CD4-positive, alpha-beta T cell (primary cell): ENCODE data around the gene NKX2-8. TPM values are rescaled to one million over a fixed set of nuclear protein-coding genes. Genes with fewer than 3 reads are reported as not detected.

Experiments
- ATAC-seq: fragments of 200-7000 bp; cut with Tn5 transposase; one replicate; pipeline ENCODE4 v1.10.0; 2022; ENCODE audit warnings: mild to moderate bottlenecking; ENCODE audit not compliant: poor library complexity
- CTCF ChIA-PET: fragments of 350-600 bp; sonication (Branson Sonifier 250); formaldehyde crosslinking; loops from one replicate; lab custom pipeline; 2021; ENCODE audit warnings: antibody characterized with exemption, inconsistent platforms; lab: Charles Lee
- POLR2A ChIA-PET: fragments of 350-600 bp; sonication (Branson Sonifier 250); formaldehyde crosslinking; loops from one replicate; lab custom pipeline; 2021; ENCODE audit warnings: antibody characterized with exemption, inconsistent platforms; lab: Charles Lee
- DNase-seq, 14 experiments: peaks; one replicate each; pipeline ENCODE4 v3.0.0-alpha.2; 2013 to 2020; ENCODE audit warnings: mixed read lengths in 2 of 14
- H3K27ac ChIP-seq, 2 donors: one replicate each; pipeline versions ENCODE4 v1.5.1 to v1.7.0; 2013; ENCODE audit warnings: low read length in 2 of 2, low read depth in 1 of 2, mild to moderate bottlenecking in 1 of 2
- H3K27me3 ChIP-seq, 2 experiments: 1 replicate in 1 of 2; 2 replicates in 1 of 2; pipeline versions ENCODE4 v1.6.1 to v1.7.0; 2013; ENCODE audit warnings: low read length in 2 of 2, control low read depth in 1 of 2, mild to moderate bottlenecking in 1 of 2, moderate library complexity in 1 of 2; ENCODE audit not compliant: insufficient read depth in 2 of 2, control insufficient read depth in 1 of 2
- H3K36me3 ChIP-seq: one replicate; pipeline ENCODE4 v1.6.1; 2013; ENCODE audit warnings: low read length, control low read depth; ENCODE audit not compliant: insufficient read depth
- H3K4me1 ChIP-seq: one replicate; pipeline ENCODE4 v1.6.1; 2013; ENCODE audit warnings: low read length, control low read depth; ENCODE audit not compliant: insufficient read depth
- H3K4me3 ChIP-seq: one replicate; pipeline ENCODE4 v1.5.1; 2013; ENCODE audit warnings: mild to moderate bottlenecking, low read length, moderate library complexity
- H3K9me3 ChIP-seq, 2 experiments: 1 replicate in 1 of 2; 2 replicates in 1 of 2; pipeline versions ENCODE4 v1.6.1 to v1.7.0; 2013; ENCODE audit warnings: low read length in 2 of 2, mild to moderate bottlenecking in 2 of 2, control low read depth in 1 of 2, moderate library complexity in 1 of 2; ENCODE audit not compliant: control insufficient read depth in 1 of 2, insufficient read depth in 1 of 2
- H3K27ac Mint-ChIP-seq: one replicate; pipeline ENCODE4 v1.8.0; 2020; ENCODE audit warnings: mixed read lengths
- H3K27me3 Mint-ChIP-seq: one replicate; pipeline ENCODE4 v1.8.0; 2021; ENCODE audit warnings: mixed read lengths
- H3K36me3 Mint-ChIP-seq: one replicate; pipeline ENCODE4 v1.8.0; 2021; ENCODE audit warnings: low read depth, mixed read lengths
- H3K4me1 Mint-ChIP-seq: one replicate; pipeline ENCODE4 v1.8.0; 2021; ENCODE audit warnings: low read depth, mixed read lengths
- H3K4me3 Mint-ChIP-seq: one replicate; pipeline ENCODE4 v1.8.0; 2020; ENCODE audit warnings: mild to moderate bottlenecking, mixed read lengths
- H3K9me3 Mint-ChIP-seq: one replicate; pipeline ENCODE4 v1.8.0; 2020; ENCODE audit warnings: mixed read lengths
- CTCF ChIP-seq: fragments of 200-600 bp; IDR thresholded peaks from one replicate; pipeline ENCODE4 v1.8.0; 2022; ENCODE audit warnings: antibody characterized with exemption, mild to moderate bottlenecking
- intact Hi-C, 2 experiments: fragments of 100-400 bp; cut with DNase I in 1 of 2; cut with micrococcal nuclease in 1 of 2; formaldehyde crosslinking; loops; one replicate each; pipeline versions ENCODE4 v1.15.1 to v1.9.0; 2023 to 2025; cut with DNase I, micrococcal nuclease
- total RNA-seq, 174 experiments: library from RNA in 2 of 174; stranded (reverse) in 2 of 174; gene quantifications; one replicate each; pipeline ENCODE4 v1.2.3 and lab custom pipeline; 2021 to 2026

Gene NKX2-8
- total RNA-seq, 2 experiments from 2014 or later, result not detected

- no peaks in the 10 kb centered on the region for H3K4me1 ChIP-seq
- no peaks in the 10 kb centered on the region for H3K9me3 Mint-ChIP-seq
- no peak overlapping the region for H3K4me3 Mint-ChIP-seq
- TF ChIP-seq CTCF, result no peak
- DNase-seq, result no peak
- H3K36me3 Mint-ChIP-seq, result no peaks in the 10 kb centered on the region
- CTCF ChIA-PET, result no interaction called here
- intact Hi-C loops, result no loop called here
- no peak overlapping the region for H3K27ac ChIP-seq
- no peaks in the 10 kb centered on the region for H3K9me3 ChIP-seq
- H3K27me3 Mint-ChIP-seq, result peaks cover 86% of the 10 kb centered on the region
- no peak overlapping the region for H3K4me3 ChIP-seq
- ATAC-seq, result no peak
- POLR2A ChIA-PET, result no interaction called here
- H3K4me1 Mint-ChIP-seq, result no peaks in the 10 kb centered on the region
- peaks cover 27 to 60% of the 10 kb centered on the region in 2 experiments for H3K27me3 ChIP-seq
- H3K27ac Mint-ChIP-seq, result no peak overlapping the region
- no peaks in the 10 kb centered on the region for H3K36me3 ChIP-seq
Measured at GRCh38 chr14:36591482-36591881, 9.1 kb upstream of the NKX2-8 start.

- ChIA-PET POLR2A (no interaction called here), CTCF (no interaction called here)
- Mint-ChIP-seq H3K4me3 (no peak overlapping the region), H3K27me3 (peaks cover 89% of the 10 kb centered on the region), H3K27ac (no peak overlapping the region), H3K36me3 (no peaks in the 10 kb centered on the region), H3K9me3 (no peaks in the 10 kb centered on the region), H3K4me1 (no peaks in the 10 kb centered on the region)
- Histone ChIP-seq H3K36me3 (no peaks in the 10 kb centered on the region), H3K27ac (no peak overlapping the region), H3K4me3 (no peak overlapping the region), H3K27me3 (peaks cover 41 to 85% of the 10 kb centered on the region in 2 experiments), H3K9me3 (peaks cover 0 to 6% of the 10 kb centered on the region in 2 experiments), H3K4me1 (no peaks in the 10 kb centered on the region)
- TF ChIP-seq CTCF, result no peak
- ATAC-seq (no peak), DNase-seq (no peak)
- intact Hi-C loops, result no loop called here
Measured at GRCh38 chr14:36588788-36589187, 6.4 kb upstream of the NKX2-8 start.

- Mint-ChIP-seq H3K4me3 (no peak overlapping the region), H3K9me3 (no peaks in the 10 kb centered on the region), H3K36me3 (no peaks in the 10 kb centered on the region), H3K4me1 (no peaks in the 10 kb centered on the region), H3K27ac (no peak overlapping the region), H3K27me3 (peaks cover 88% of the 10 kb centered on the region)
- DNase-seq, result no peak
- Histone ChIP-seq H3K27ac (no peak overlapping the region), H3K4me3 (no peak overlapping the region), H3K9me3 (peaks cover 0 to 13% of the 10 kb centered on the region in 2 experiments), H3K4me1 (no peaks in the 10 kb centered on the region), H3K36me3 (no peaks in the 10 kb centered on the region), H3K27me3 (peaks cover 45 to 87% of the 10 kb centered on the region in 2 experiments)
- ATAC-seq, result no peak
- intact Hi-C loops, result no loop called here
- ChIA-PET POLR2A (no interaction called here), CTCF (no interaction called here)
- no peak for TF ChIP-seq CTCF
Measured at GRCh38 chr14:36588119-36588518, 5.7 kb upstream of the NKX2-8 start.
